CD4-positive, alpha-beta T cell treated with Interleukin-4 for 1 hour (primary cell): Measurements from ENCODE around the gene CCDC87.
A peak's percentile ranks its signal among the peaks of the same experiment; 100 is the strongest.
"Not testable (repeated sequence)": the region's sequence is repeated elsewhere in the genome, so short reads cannot be mapped to it uniquely, and the experiment has no call there.

Experiments
- DNase-seq, 2 donors: peaks; one replicate each; pipeline ENCODE4 v3.0.0-alpha.2; 2020 to 2022

CCDC87 gene

GRCh38 chr11:66548774-66549630, 43.9 kb downstream of the CCDC87 start:
- no peak for DNase-seq

DNA sequence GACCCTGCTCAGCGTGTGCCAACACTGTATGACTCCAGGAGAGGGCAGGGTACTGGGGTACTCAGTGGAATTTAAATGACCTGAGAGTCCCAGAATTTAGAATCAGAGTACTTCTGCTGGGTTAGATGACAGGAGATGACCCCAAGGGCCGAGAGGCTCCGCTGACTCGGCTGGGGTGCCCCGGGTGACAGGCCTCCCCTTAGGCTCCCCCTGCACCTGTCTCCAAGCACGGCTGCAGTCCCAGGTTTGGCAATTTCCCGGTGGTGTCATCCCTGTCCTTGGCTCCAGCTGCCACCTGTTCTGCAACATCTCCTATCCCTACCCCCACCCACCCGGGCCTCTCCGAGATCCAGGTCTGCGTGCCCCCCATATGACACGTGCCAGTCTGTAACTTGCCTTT, 44.8 kb downstream of the CCDC87 start:
- DNase-seq = no peak

GRCh38 chr11:66547662-66548009, 45.2 kb downstream of the CCDC87 start:
- DNase-seq = no peak

DNA sequence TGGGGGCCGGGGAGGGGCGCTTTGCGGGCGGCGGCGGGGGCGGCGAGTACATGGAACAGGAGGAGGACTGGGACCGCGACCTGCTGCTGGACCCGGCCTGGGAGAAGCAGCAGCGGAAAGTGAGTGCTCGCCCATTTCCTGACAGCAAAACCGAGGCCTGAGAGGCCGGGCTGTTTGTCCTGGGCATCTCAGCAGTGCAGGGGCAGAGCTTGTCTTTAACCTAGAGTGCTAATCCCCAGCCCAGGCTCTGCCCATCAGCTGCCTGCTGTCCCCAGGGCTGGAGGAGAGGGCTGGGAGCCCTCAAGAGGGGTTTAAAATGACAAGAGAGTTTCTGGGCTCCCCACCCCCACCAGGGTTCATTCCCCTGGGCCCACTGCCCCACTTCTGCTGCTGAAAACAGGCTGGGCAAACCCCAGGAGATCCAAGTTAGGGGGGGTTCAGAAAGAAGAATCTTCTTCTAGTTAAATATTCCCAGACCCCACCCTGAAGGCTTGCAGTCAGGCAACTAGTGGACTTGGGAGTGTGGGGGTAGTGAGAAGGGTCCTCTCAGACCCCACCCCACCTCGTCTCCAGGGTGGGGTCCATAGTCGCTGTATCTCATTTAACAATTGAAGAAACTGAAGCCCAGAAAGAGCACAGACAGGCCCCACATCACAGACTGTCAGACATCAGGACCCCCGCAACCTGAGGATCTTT, 45.7 kb downstream of the CCDC87 start:
- DNase-seq = no peak

DNA sequence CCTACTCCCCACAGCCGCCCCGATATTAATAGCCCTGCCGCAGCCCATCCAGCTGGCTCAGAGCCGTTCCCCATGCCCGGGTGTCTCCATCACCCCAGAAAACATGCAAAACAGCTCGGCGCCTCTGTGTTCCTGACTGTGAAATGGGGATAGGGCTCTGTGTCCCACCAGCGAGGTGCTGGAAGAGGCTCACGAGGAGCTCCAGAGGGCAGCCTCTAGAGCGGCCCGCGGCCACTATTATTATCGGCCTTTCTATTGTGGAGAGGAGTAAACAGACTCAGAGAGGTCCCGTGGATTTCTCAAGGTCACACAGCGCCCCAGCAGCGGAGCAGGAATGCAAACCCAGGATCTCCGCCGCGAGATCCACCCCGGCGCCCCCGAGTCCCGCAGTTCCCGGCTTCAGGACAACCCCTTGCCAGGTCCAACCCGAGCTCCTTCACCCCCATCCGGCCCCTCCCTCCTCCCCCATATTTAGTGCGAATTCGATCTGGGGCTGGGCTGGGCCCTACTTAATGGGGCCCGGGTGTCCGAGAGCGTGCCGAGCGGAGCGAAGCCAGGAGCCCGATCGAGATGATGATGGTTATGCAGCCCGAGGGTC, 46.4 kb downstream of the CCDC87 start, which contains the start of gene ACTN3:
ACTN3 (plus strand) TSS at position 536 of the 598 bp plus-strand sequence; CDS start at position 571, 35 bp downstream.
- DNase-seq = peak in 1 of 2 donors; percentile 11

DNA sequence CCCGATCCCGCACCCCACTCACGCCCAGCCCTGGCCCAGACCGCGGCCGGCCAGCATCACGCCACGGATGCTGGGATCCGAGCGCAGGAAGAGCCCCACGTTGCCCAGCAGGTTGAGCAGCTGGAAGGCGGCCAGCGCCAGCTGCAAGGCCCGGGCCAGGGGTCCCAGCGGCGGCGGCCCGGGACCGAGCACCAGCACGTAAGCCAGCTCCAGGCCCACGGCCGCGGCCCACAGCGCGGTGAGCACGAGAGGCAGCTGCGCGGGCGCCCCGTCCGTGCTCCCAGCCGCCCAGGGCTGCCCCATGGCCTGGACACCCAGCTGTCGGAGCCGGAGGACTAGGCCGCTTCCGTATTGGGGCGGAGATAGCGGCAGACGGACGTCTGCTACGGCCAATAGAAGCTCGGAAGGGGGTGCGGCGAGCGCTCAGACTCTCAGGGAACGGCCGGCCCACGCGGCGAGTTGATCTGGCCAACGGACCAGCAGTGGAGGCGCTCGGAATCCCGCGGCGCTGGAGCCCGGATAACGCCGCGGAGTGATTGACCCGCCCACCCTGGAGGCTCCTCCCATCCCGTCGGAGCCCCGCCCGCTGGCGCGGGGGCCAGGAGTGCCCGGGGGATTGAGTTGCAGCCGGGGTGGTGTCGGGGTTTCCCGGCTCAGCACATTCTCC, 47.0 kb downstream of the CCDC87 start, which contains the start of gene ZDHHC24:
ZDHHC24 (minus strand) TSS at position 348 of the 667 bp plus-strand sequence; CDS start at position 303, 45 bp downstream.
- peak; percentile 91 for DNase-seq

- not testable (repeated sequence) for DNase-seq
These were observed 47.9 kb downstream of the CCDC87 start for GRCh38 chr11:66544952-66545351.

GRCh38 chr11:66543263-66544107, 49.4 kb downstream of the CCDC87 start:
- DNase-seq = peak; percentile 80

DNA sequence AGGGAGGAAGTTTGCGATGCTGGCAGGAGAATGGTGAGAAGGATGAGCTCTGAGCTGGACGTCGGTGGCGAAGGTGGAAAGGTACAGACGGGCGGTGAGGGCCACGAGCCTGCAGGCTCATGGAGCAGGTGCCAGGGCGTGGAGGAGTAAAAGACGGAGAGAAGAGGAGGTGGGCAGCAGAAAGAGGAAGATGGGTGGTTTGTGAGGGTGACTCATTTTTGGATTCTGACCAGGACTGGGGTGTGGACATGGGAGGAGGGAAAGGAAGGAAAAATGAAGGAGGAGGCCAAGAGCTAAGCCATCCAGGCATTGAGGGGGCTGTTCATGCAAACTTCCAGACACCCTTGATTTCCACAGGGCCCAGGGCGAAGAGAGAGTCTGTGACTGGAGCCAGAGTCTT, 50.5 kb downstream of the CCDC87 start:
- DNase-seq = no peak

DNA sequence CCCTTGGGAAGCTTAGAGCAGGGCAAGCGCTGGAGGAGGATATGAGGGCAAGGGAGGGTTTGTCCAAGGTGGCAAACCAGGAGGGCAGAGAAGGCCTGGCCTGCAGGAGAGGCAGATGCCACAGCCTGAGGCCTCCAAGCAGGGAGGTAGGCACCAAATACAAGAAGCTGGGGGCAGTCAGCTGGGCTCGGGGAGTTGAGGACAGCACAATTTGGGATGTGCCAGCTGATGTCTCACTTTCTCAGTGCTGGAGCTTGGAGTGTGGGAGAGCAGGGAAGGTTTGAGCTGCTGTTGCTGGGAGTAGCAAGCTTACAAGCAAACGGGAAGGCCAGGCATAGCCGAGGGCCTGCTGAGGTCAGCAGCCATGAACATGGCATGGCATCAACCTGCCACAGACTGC, 51.0 kb downstream of the CCDC87 start:
- DNase-seq = no peak

- not testable (repeated sequence) for DNase-seq
These were observed 52.3 kb downstream of the CCDC87 start for GRCh38 chr11:66540598-66540997.
